Small intestine (tissue), 7 donors: ENCODE measurements around the gene MAN1B1. TPM values are rescaled to one million over a fixed set of nuclear protein-coding genes. Genes with fewer than 3 reads are reported as not detected.
"Not testable (repeated sequence)": the region's sequence is repeated elsewhere in the genome, so short reads cannot be mapped to it uniquely, and the experiment has no call there.

ENCODE experiments used
- DNase-seq, 2 donors: peaks; one replicate each; pipeline versions ENCODE4 v3.0.0 to v3.0.0-alpha.2; 2013
- FAIRE-seq: peaks from 2 replicates; lab custom pipeline; 2012; peaks lifted over from hg19 to GRCh38; lab: Jason Lieb, UNC
- H3K27ac ChIP-seq, 3 donors: one replicate each; pipeline ENCODE4 v1.5.1; 2013; ENCODE audit warnings: low read length in 2 of 3, mild to moderate bottlenecking in 2 of 3, control low read depth in 1 of 3, inconsistent platforms in 1 of 3, low read depth in 1 of 3, moderate library complexity in 1 of 3
- H3K27me3 ChIP-seq, 3 donors: one replicate each; pipeline ENCODE4 v1.6.1; 2013; ENCODE audit warnings: low read length in 3 of 3, inconsistent platforms in 1 of 3; ENCODE audit not compliant: control insufficient read depth in 3 of 3, insufficient read depth in 3 of 3
- H3K36me3 ChIP-seq, 3 donors: one replicate each; pipeline ENCODE4 v1.6.1; 2013; ENCODE audit warnings: low read length in 3 of 3, inconsistent platforms in 1 of 3, low read depth in 1 of 3, mild to moderate bottlenecking in 1 of 3, moderate library complexity in 1 of 3; ENCODE audit not compliant: control insufficient read depth in 3 of 3, insufficient read depth in 2 of 3
- H3K4me1 ChIP-seq, 3 donors: one replicate each; pipeline ENCODE4 v1.6.1; 2013; ENCODE audit warnings: low read length in 2 of 3, inconsistent platforms in 1 of 3, low read depth in 1 of 3, mild to moderate bottlenecking in 1 of 3, moderate library complexity in 1 of 3; ENCODE audit not compliant: control insufficient read depth in 3 of 3, insufficient read depth in 2 of 3
- H3K4me3 ChIP-seq, 3 donors: one replicate each; pipeline ENCODE4 v1.5.1; 2013; ENCODE audit warnings: low read length in 3 of 3, control low read depth in 1 of 3, inconsistent platforms in 1 of 3, low read depth in 1 of 3, mild to moderate bottlenecking in 1 of 3, moderate library complexity in 1 of 3
- H3K9me3 ChIP-seq, 2 donors: one replicate each; pipeline ENCODE4 v1.6.1; 2013; ENCODE audit warnings: low read depth in 1 of 2, low read length in 1 of 2; ENCODE audit not compliant: control insufficient read depth in 2 of 2, insufficient read depth in 1 of 2
- WGBS, 3 donors: extraction: QIAGEN DNeasy Blood & Tissue Kit; methylation state at CpG; one replicate each; pipeline ENCODE4 v1.1.7; 2013; 5-methylcytosine and 5-hydroxymethylcytosine counted together
- polyA plus RNA-seq, 4 donors: library from polyadenylated mRNA; stranded (reverse) in 3 of 4; unstranded in 1 of 4; fragments of 200-250 nt in 3 of 4; fragments of 120-200 nt in 1 of 4; gene quantifications; one replicate each; pipeline versions ENCODE4 v1.2.1 to v1.2.3, GENCODE V29; 2013
- donor health status: healthy with polysubstance abuse.
- donor health status: control.
- donor health status: control.
- donor health status: Bipolar disorder and iron deficiency.
- donor health status: healthy.

MAN1B1 gene
- polyA plus RNA-seq, 4 donors: 40.3 to 69.4 (median 42.5) TPM

DNA sequence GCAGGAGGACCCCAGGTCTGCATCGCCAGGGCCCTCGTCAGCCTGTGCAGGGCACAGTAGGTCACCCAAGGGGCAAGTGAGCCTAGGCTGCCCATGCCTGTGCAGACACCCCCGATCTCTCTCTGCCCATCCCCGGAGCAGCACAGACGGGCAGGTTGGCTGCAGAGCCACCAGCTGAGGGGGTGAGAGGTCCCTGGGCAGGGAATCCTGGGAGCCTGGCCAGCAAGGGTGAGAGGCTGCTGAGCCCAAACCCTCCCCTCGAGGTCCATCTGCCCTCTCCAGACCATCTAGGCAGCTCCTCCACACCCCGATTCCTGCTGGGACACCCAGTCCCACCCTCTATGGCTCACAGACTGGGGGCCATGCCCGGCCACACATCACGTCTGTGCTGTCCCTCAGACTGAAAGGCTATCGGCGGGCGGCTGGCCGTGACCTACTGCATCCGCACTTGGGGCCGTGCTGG is 30.5 kb downstream of the MAN1B1 start:
- DNase-seq (no peak), FAIRE-seq (no peak)
- no peak overlapping the region for H3K4me3 ChIP-seq
- no peak overlapping the region for H3K27ac ChIP-seq
- H3K36me3 ChIP-seq: peaks cover 0 to 13% (median 2%) of the 10 kb centered on the region in 3 donors
- no peaks in the 10 kb centered on the region for H3K9me3 ChIP-seq
- peaks cover 0 to 27% (median 4%) of the 10 kb centered on the region in 3 donors for H3K4me1 ChIP-seq
- peaks cover 0 to 23% (median 0%) of the 10 kb centered on the region in 3 donors for H3K27me3 ChIP-seq
- WGBS, 3 donors: 73 to 79% (median 79%) methylated on average over 15 of the region's 15 CpGs

DNA sequence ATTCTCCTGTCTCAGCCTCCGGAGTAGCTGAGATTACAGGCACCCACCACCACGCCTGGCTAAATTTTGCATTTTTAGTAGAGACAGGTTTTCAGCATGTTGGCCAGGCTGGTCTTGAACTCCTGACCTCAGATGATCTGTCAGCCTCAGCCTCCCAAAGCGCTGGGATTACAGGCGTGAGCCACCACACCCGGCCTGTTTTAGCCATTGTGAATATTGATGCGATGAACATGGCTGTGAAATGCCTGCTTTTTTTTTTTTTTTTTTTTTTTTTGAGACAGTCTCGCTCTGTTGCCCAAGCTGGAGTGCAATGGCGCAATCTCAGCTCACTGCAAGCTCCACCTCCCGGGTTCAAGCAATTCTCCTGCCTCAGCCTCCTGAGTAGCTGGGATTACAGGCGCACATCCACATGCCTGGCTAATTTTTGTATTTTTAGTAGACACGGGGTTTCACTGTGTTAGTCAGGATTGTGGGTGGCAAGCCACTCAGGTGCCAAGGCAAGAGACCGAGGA is 31.4 kb downstream of the MAN1B1 start:
- not testable (repeated sequence) for DNase-seq, H3K36me3 ChIP-seq, H3K27ac ChIP-seq, FAIRE-seq, H3K4me3 ChIP-seq, H3K9me3 ChIP-seq
- 61 to 82% (median 65%) methylated on average over 12 of the region's 12 CpGs for WGBS, 3 donors
- H3K27me3 ChIP-seq: peaks cover 0 to 23% (median 0%) of the 10 kb centered on the region in 3 donors
- peaks cover 0 to 27% (median 4%) of the 10 kb centered on the region in 3 donors for H3K4me1 ChIP-seq

DNA sequence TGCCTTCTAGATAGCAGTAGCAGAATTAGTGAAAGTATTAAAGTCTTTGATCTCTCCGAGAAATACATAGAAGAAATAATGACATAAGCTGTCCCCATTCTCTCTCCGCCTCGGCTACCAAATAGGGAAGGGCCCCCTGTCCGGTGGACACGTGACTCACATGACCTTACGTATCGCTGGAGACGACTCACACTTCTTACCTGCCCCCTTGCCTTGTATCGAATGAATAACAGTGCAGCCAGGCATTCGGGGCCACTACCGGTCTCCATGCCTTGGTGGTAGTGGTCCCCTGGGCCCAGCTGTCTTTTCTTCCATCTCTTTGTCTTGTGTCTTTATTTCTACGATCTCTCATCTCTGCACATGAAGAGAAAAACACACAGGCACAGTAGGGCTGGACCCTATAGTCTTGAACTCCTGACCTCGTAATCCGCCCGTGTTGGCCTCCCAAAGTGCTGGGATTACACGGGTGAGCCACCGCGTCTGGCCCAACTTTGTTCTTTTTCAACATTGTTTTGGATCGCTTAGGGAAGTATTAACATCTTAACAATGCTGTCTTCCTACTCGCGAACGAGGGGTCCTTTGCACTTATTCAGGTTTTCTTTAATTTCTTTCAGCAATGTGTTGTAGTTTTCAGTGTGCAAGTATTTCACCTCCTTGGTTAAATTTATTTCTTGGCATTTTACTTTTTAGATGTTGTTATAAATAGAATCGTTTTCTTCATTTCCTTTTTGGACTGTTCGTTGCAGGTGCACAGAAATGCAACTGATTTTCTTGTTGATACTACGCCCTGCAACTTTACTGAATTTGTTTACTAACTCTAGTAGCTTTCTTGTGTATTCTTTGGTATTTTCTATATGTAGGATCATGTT is 35.4 kb downstream of the MAN1B1 start:
- H3K36me3 ChIP-seq, H3K27me3 ChIP-seq, DNase-seq, FAIRE-seq, H3K9me3 ChIP-seq, H3K27ac ChIP-seq, H3K4me3 ChIP-seq: not testable (repeated sequence)
- WGBS, 3 donors: 55 to 69% (median 60%) methylated on average over 23 to 25 of the region's 25 CpGs
- H3K4me1 ChIP-seq: peaks cover 0 to 11% (median 0%) of the 10 kb centered on the region in 3 donors

DNA sequence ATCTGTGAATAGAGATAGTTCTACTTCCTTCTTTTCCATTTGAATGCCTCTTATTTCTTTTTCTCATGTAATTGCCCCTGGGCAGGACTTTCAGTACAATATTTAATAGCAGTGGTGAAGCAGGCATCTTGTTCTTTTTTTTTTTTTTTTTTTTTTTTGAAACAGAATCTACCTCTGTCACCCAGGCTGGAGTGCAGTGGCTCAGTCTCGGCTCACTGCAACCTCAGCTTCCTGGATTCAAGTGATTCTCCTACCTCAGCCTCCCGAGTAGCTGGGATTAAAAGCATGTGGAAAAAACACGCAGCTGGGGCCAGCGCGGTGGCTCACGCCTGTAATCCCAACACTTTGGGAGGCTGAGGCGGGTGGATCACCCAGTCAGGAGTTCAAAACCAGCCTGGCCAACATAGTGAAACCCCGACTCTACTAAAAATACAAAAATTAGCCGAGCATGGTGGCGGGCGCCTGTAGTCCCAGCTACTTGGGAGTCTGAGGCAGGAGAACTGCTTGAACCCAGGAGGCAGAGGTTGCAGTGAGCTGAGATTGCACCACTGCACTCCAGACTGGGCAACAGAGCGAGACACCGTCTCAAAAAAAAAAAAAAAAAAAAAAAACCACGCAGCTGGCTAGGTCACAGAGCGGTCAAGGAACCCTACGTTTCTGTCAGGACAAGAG is 36.1 kb downstream of the MAN1B1 start:
- 86 to 90% (median 86%) methylated on average over 14 to 16 of the region's 16 CpGs for WGBS, 3 donors
- H3K4me1 ChIP-seq: peaks cover 0 to 12% (median 3%) of the 10 kb centered on the region in 3 donors
- H3K9me3 ChIP-seq, H3K27ac ChIP-seq, H3K4me3 ChIP-seq, DNase-seq, FAIRE-seq, H3K27me3 ChIP-seq, H3K36me3 ChIP-seq: not testable (repeated sequence)

DNA sequence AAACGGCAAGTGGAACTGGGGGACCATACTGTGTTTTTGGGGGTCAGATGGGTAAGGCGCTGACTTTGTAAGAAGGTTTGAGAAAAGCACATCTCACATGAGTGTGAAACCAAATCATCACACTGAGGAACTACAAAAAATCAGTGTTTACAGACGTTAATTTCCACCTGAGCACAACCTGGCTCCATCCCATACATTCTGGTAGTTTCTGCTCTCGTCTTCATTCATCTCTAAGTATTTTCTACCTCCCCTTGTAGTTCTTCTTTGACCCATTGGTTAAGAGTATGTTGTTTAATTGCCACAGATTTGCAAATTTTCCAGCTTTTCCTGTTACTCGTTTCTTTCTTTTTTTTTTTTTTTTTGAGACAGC is 36.7 kb downstream of the MAN1B1 start:
- Histone ChIP-seq H3K4me1 (peaks cover 0 to 17% (median 6%) of the 10 kb centered on the region in 3 donors), H3K27ac (no peak overlapping the region), H3K4me3 (no peak overlapping the region), H3K36me3 (no peaks in the 10 kb centered on the region), H3K27me3 (no peaks in the 10 kb centered on the region), H3K9me3 (no peaks in the 10 kb centered on the region)
- DNase-seq (no peak), FAIRE-seq (no peak)
- WGBS, 3 donors: 66 to 79% (median 74%) methylated on average over 5 of the region's 5 CpGs

DNA sequence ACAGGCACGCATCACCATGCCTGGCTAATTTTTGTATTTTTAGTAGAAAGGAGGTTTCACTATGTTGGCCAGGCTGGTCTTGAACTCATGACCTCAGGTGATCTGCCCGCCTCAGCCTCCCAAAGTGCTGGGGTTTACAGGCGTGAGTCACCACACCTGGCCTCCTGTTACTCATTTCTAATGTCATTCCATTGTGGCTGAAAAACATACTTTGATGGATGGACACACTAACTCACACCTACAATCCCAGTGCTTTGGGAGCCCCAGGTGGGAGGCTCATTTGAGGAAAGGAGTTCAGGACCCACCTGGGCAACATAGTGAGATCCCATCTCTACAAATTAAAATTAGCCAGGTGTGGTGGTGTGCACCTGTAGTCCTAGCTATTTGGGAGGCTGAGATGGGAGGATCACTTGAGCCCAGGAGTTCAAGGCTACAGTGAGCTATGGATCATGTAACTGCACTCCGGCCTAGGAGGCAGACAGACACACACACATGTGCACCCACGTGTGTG is 37.2 kb downstream of the MAN1B1 start:
- H3K4me1 ChIP-seq: peaks cover 0 to 20% (median 6%) of the 10 kb centered on the region in 3 donors
- not testable (repeated sequence) for H3K27ac ChIP-seq, H3K9me3 ChIP-seq, FAIRE-seq, H3K36me3 ChIP-seq, H3K4me3 ChIP-seq, H3K27me3 ChIP-seq, DNase-seq
- WGBS, 3 donors: 86 to 91% (median 87%) methylated on average over 5 of the region's 5 CpGs

DNA sequence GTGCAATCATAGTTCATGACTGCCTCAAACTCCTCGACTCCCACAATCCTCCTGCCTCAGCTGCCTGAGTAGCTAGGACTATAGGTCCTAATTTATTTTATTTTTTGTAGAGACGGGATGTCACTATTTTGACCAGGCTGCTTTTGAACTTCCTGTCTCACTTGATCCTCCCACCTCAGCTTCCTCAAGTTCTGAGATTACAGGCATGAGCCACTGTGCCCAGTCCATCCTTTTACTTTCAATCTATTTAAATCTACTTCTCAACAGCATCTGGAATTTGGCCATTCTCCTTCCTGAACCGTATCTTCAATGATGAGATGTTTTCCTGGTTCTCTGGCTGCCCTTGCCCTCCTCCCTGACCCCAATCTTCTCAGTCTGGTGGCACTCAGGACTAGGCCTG is 40.0 kb downstream of the MAN1B1 start:
- 8 to 17% (median 10%) methylated on average over 3 of the region's 3 CpGs for WGBS, 3 donors
- peaks cover 0 to 23% (median 6%) of the 10 kb centered on the region in 3 donors for H3K4me1 ChIP-seq
- H3K4me3 ChIP-seq: peak overlapping the region in 2 of 3 donors; percentile 41 to 80
- H3K27ac ChIP-seq: peak overlapping the region; percentile 66 to 94 (median 77)
- peaks cover 0 to 1% (median under 1%) of the 10 kb centered on the region in 3 donors for H3K27me3 ChIP-seq
- H3K36me3 ChIP-seq: no peaks in the 10 kb centered on the region
- peaks cover 0 to 5% of the 10 kb centered on the region in 2 donors for H3K9me3 ChIP-seq
- DNase-seq (peak in 1 of 2 donors; percentile 52), FAIRE-seq (no peak)
